IMR-90 (cell line): ENCODE data around the gene FITM1. TPM values are rescaled to one million over a fixed set of nuclear protein-coding genes. Genes with fewer than 3 reads are reported as not detected.
A peak's percentile ranks its signal among the peaks of the same experiment; 100 is the strongest.

Experiments used
- ATAC-seq: fragments of 200-7000 bp; cut with Tn5 transposase; 2 replicates; pipeline ENCODE4 v1.9.1; 2020; ENCODE audit warnings: low read depth, mild to moderate bottlenecking, moderate library complexity
- BruUV-seq: library from RNA; stranded (reverse); fragments of 400-500 nt; replicated peaks from 2 replicates; lab custom pipeline; 2021; lab: Mats Ljungman, UMichigan
- CTCF ChIA-PET: fragments of 300-600 bp; formaldehyde crosslinking; extraction: SDS; loops from one replicate; lab custom pipeline; 2021; ENCODE audit warnings: antibody characterized with exemption; lab: Yijun Ruan, JAX
- POLR2A ChIA-PET: fragments of 300-600 bp; sonication (Branson Sonifier 250); formaldehyde crosslinking; loops from one replicate; lab custom pipeline; 2022; ENCODE audit warnings: antibody characterized with exemption; ENCODE audit not compliant: unreplicated experiment; lab: Charles Lee
- DNase-seq: peaks from one replicate; pipeline ENCODE4 v3.0.0; 2013
- H2AFZ ChIP-seq: replicated peaks from 2 replicates; pipeline ENCODE3; 2013; ENCODE audit warnings: low read length, mild to moderate bottlenecking; ENCODE audit not compliant: poor library complexity
- H2AK5ac ChIP-seq: 2 replicates; pipeline ENCODE4 v1.6.1; 2013; ENCODE audit warnings: low read depth, low read length, inconsistent platforms
- H2AK9ac ChIP-seq: replicated peaks from 2 replicates; pipeline ENCODE3; 2013; ENCODE audit warnings: mild to moderate bottlenecking, low read depth, low read length, moderate library complexity; ENCODE audit not compliant: poor library complexity
- H2BK120ac ChIP-seq: 2 replicates; pipeline ENCODE4 v1.6.1; 2013; ENCODE audit warnings: low read depth, low read length, inconsistent platforms
- H2BK15ac ChIP-seq: 3 replicates; pipeline ENCODE4 v1.6.1; 2013; ENCODE audit warnings: low read depth, low read length, inconsistent platforms
- H2BK20ac ChIP-seq: 2 replicates; pipeline ENCODE4 v1.6.1; 2013; ENCODE audit warnings: low read depth, mild to moderate bottlenecking, inconsistent platforms, low read length, moderate library complexity
- H2BK5ac ChIP-seq: 2 replicates; pipeline ENCODE4 v1.6.1; 2013; ENCODE audit warnings: mild to moderate bottlenecking, low read depth, low read length, inconsistent platforms; ENCODE audit not compliant: poor library complexity, severe bottlenecking
- H3K14ac ChIP-seq: replicated peaks from 2 replicates; pipeline ENCODE4 v1.6.1; 2013; ENCODE audit warnings: low read depth, low read length, inconsistent platforms
- H3K18ac ChIP-seq: 2 replicates; pipeline ENCODE4 v1.6.1; 2013; ENCODE audit warnings: low read depth, low read length, control low read depth
- H3K23ac ChIP-seq: 2 replicates; pipeline ENCODE4 v1.6.1; 2013; ENCODE audit warnings: low read depth, low read length, inconsistent platforms
- H3K27ac ChIP-seq: 2 replicates; pipeline ENCODE4 v1.5.1; 2013; ENCODE audit warnings: mild to moderate bottlenecking, control low read depth, low read length; ENCODE audit not compliant: insufficient read depth
- H3K27me3 ChIP-seq: 2 replicates; pipeline ENCODE4 v1.6.1; 2013; ENCODE audit warnings: low read length; ENCODE audit not compliant: control insufficient read depth, insufficient read depth
- H3K36me3 ChIP-seq: 2 replicates; pipeline ENCODE4 v1.6.1; 2013; ENCODE audit warnings: low read length, mixed read lengths; ENCODE audit not compliant: control insufficient read depth, insufficient read depth
- H3K4ac ChIP-seq: 2 replicates; pipeline ENCODE4 v1.6.1; 2013; ENCODE audit warnings: low read depth, low read length, inconsistent platforms
- H3K4me1 ChIP-seq: 2 replicates; pipeline ENCODE4 v1.6.1; 2013; ENCODE audit warnings: low read length, mixed read lengths; ENCODE audit not compliant: control insufficient read depth, insufficient read depth
- H3K4me2 ChIP-seq: 2 replicates; pipeline ENCODE4 v1.6.1; 2013; ENCODE audit warnings: low read depth, mild to moderate bottlenecking, control low read depth, low read length, moderate library complexity
- H3K4me3 ChIP-seq: 2 replicates; pipeline ENCODE4 v1.5.1; 2013; ENCODE audit warnings: low read depth, mild to moderate bottlenecking, control low read depth, low read length, moderate library complexity; ENCODE audit not compliant: insufficient read depth
- H3K56ac ChIP-seq: 2 replicates; pipeline ENCODE4 v1.6.1; 2013; ENCODE audit warnings: low read length, inconsistent platforms; ENCODE audit not compliant: insufficient read depth; ENCODE audit errors: extremely low read depth
- H3K79me1 ChIP-seq, 2 experiments: 2 replicates each; pipeline ENCODE4 v1.6.1; 2013; ENCODE audit warnings: low read length in 2 of 2, inconsistent platforms in 1 of 2, low read depth in 1 of 2
- H3K9ac ChIP-seq: 2 replicates; pipeline ENCODE4 v1.6.1; 2013; ENCODE audit warnings: low read depth, low read length, control low read depth
- H3K9me1 ChIP-seq: 2 replicates; pipeline ENCODE4 v1.6.1; 2013; ENCODE audit warnings: low read length, inconsistent platforms; ENCODE audit not compliant: insufficient read depth
- H3K9me3 ChIP-seq: 2 replicates; pipeline ENCODE4 v1.6.1; 2013; ENCODE audit warnings: low read length; ENCODE audit not compliant: control insufficient read depth, insufficient read depth
- H4K20me1 ChIP-seq: 2 replicates; pipeline ENCODE4 v1.6.1; 2013; ENCODE audit warnings: low read length, inconsistent platforms; ENCODE audit not compliant: insufficient read depth
- H4K5ac ChIP-seq: 2 replicates; pipeline ENCODE4 v1.6.1; 2013; ENCODE audit warnings: mild to moderate bottlenecking, low read depth, low read length, control low read depth
- H4K8ac ChIP-seq, 2 experiments: 2 replicates each; pipeline ENCODE4 v1.6.1; 2013; ENCODE audit warnings: low read depth in 2 of 2, low read length in 2 of 2, control low read depth in 1 of 2, inconsistent platforms in 1 of 2
- H4K91ac ChIP-seq: 2 replicates; pipeline ENCODE4 v1.6.1; 2013; ENCODE audit warnings: low read depth, low read length, inconsistent platforms; ENCODE audit not compliant: insufficient read depth
- BHLHE40 ChIP-seq: fragments of 150-350 bp; IDR thresholded peaks from 2 replicates; pipeline ENCODE4 v1.6.1; 2016; ENCODE audit warnings: mild to moderate bottlenecking, low read depth, low read length
- CEBPB ChIP-seq: IDR thresholded peaks from 2 replicates; pipeline ENCODE4 v1.6.1; 2012; ENCODE audit warnings: low read depth, low read length, improper control_type of control experiment
- NFE2L2 ChIP-seq: fragments of 150-350 bp; IDR thresholded peaks from 2 replicates; pipeline ENCODE4 v1.6.1; 2016; ENCODE audit warnings: low read depth, mild to moderate bottlenecking, low read length
- RCOR1 ChIP-seq: IDR thresholded peaks from 2 replicates; pipeline ENCODE4 v1.6.1; 2012; ENCODE audit warnings: mild to moderate bottlenecking, low read length, improper control_type of control experiment; ENCODE audit not compliant: insufficient replicate concordance
- RFX5 ChIP-seq: IDR thresholded peaks from 2 replicates; pipeline ENCODE4 v1.8.0; 2012; ENCODE audit warnings: low read depth, mild to moderate bottlenecking, low read length, moderate library complexity
- WGBS, 2 experiments: methylation state at CpG; one replicate each; pipeline versions ENCODE4 v1.1.5 to v1.1.7; 2013; ENCODE audit warnings: missing lambda C conversion rate in 2 of 2; ENCODE audit not compliant: insufficient read length in 1 of 2; ENCODE audit errors: extremely low coverage in 2 of 2; 5-methylcytosine and 5-hydroxymethylcytosine counted together
- dilution Hi-C: fragments of 300-500 bp; cut with HindIII; formaldehyde crosslinking; loops from one replicate; pipeline ENCODE4 v1.14.3; 2018; ENCODE audit warnings: low sequenced_read_pairs; ENCODE audit not compliant: unreplicated experiment
- in situ Hi-C: fragments of 300-500 bp; cut with MboI; formaldehyde crosslinking; loops from 3 replicates; pipeline ENCODE4 v1.14.3; 2019; ENCODE audit warnings: low sequenced_read_pairs, inconsistent platforms, mixed read lengths
- intact Hi-C: fragments of 100-400 bp; cut with micrococcal nuclease; formaldehyde crosslinking; loops from 2 replicates; pipeline ENCODE4 v1.10.0; 2022
- polyA plus RNA-seq, 3 experiments: library from polyadenylated mRNA; depleted of rRNA; stranded (reverse); fragments of >200 nt; gene quantifications; 2 replicates each; pipeline ENCODE4 v1.2.3, GENCODE V29; 2012; ENCODE audit warnings: low replicate concordance in 1 of 3
- total RNA-seq: library from RNA; depleted of rRNA; stranded (reverse); fragments of >200 nt; gene quantifications from 2 replicates; pipeline ENCODE4 v1.2.3, GENCODE V29; 2012
- TF ChIP-seq, protein P1 (sequence below): conservative IDR thresholded peaks from 2 replicates; pipeline ENCODE4 v1.5.1; 2012; ENCODE audit warnings: mild to moderate bottlenecking, low read depth, low read length, improper control_type of control experiment

FITM1 gene
- total and polyA plus RNA-seq, 2 of the 4 experiments (the other 2 are of a cell fraction): not detected

DNA sequence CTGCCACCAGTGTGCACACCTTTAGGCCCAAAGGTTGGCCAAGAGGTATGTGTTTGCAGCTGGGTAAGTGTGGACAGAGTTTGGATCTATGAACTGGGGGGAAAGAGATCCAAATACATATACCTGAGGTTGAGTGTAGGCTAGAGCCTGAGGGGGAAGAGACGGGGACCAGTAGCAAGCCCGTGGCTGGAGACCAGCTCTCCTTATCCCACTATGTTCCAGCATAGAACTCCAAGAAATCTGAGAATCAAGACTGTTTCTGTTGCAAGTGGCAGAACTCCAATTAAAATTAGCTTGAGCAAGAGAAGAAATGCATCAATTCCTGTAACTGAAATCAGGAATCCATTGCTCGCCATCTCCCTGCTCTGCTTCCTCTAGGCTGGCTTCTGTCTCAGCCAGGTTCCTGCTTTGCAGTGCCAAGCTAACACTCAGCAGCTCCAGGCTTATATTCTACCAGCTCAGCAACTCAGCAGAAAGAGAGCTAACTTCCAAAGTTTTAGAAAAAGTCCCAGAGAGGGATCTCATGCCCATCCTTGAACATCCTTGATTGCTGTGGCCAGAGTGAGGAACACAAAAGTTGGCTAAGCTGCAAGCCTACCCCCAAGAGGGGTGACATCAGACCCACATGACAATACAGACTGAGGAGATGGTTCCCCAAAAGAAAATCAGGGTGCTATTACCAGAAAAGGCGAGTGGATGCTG, 37.8 kb upstream of the FITM1 start:
- Histone ChIP-seq H3K9me1 (peaks cover 13% of the 10 kb centered on the region), H2AFZ (no peak overlapping the region), H2AK9ac (no peak overlapping the region), H3K14ac (0 out of 2 replicates have a peak overlapping the region, but pooled peaks have one; percentile 65), H3K4me1 (peaks cover 8% of the 10 kb centered on the region), H3K18ac (no peak overlapping the region), H3K9me3 (no peaks in the 10 kb centered on the region), H3K27me3 (no peaks in the 10 kb centered on the region; the same call in 1 of the 2 replicates), H3K23ac (no peak overlapping the region), H4K20me1 (peaks cover 10% of the 10 kb centered on the region; the same call in 1 of the 2 replicates), H4K8ac (peak overlapping the region in 1 of 2 experiments; percentile 94; a peak in 2 of 4 replicates), H3K56ac (no peak overlapping the region), H3K36me3 (no peaks in the 10 kb centered on the region), H2BK5ac (no peak overlapping the region), H3K4me3 (no peak overlapping the region), H4K91ac (peak overlapping the region; percentile 96; the same call in 1 of the 2 replicates), H2BK15ac (no peak overlapping the region), H2BK20ac (peak overlapping the region; percentile 78), H3K27ac (no peak overlapping the region), H2AK5ac (peak overlapping the region; percentile 36; the same call in 1 of the 2 replicates), H3K9ac (no peak overlapping the region), H3K4ac (peak overlapping the region; percentile 90), H2BK120ac (peak overlapping the region; percentile 49), H4K5ac (no peak overlapping the region; the same call in 1 of the 2 replicates), H3K79me1 (peaks cover 16 to 27% of the 10 kb centered on the region in 2 experiments), H3K4me2 (no peak overlapping the region)
- DNase-seq: no peak
- no peak for TF ChIP-seq RCOR1
- TF ChIP-seq RFX5: no peak
- no peak for TF ChIP-seq CEBPB
- TF ChIP-seq, protein P1, sequence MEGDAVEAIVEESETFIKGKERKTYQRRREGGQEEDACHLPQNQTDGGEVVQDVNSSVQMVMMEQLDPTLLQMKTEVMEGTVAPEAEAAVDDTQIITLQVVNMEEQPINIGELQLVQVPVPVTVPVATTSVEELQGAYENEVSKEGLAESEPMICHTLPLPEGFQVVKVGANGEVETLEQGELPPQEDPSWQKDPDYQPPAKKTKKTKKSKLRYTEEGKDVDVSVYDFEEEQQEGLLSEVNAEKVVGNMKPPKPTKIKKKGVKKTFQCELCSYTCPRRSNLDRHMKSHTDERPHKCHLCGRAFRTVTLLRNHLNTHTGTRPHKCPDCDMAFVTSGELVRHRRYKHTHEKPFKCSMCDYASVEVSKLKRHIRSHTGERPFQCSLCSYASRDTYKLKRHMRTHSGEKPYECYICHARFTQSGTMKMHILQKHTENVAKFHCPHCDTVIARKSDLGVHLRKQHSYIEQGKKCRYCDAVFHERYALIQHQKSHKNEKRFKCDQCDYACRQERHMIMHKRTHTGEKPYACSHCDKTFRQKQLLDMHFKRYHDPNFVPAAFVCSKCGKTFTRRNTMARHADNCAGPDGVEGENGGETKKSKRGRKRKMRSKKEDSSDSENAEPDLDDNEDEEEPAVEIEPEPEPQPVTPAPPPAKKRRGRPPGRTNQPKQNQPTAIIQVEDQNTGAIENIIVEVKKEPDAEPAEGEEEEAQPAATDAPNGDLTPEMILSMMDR: no peak
- TF ChIP-seq BHLHE40: no peak
- no peak for TF ChIP-seq NFE2L2
- intact Hi-C loops: no loop called here
- WGBS, 2 experiments: 100% methylated on average over 1 of the region's 4 CpGs; no CpG with 5 or more reads in 1 of the 2 experiments
- dilution Hi-C loops: no loop called here
- POLR2A ChIA-PET: no interaction called here
- in situ Hi-C loops: loop anchor here (5.0 to 10.0 kb wide), 2 partner anchors 35 to 118 kb away; no protein-coding TSS in a partner anchor
- CTCF ChIA-PET: interaction anchor here (2.4 to 3.5 kb wide), 3 partner anchors 12 to 35 kb away, joined by 8 to 30 read pairs (median 15); no protein-coding TSS in a partner anchor
- no peak for ATAC-seq
- no TSS peak for BruUV-seq
